ENCODE measurements around the gene ARHGAP11A. TPM values are rescaled to one million over a fixed set of nuclear protein-coding genes. Genes with fewer than 3 reads are reported as not detected.

The ARHGAP11A gene
- 3.9 and 4.8 TPM in 2 replicates for total RNA-seq

GRCh38 chr15:32615051-32615870 is at the start of gene ARHGAP11A:
TSS of gene ARHGAP11A (plus strand) at chr15:32615504. CDS start at chr15:32616212, 708 bp downstream.

GRCh38 chr15:32593151-32593550 is 22.2 kb upstream of the ARHGAP11A start, which contains the start of gene GOLGA8N:
TSS of gene GOLGA8N (plus strand) at chr15:32593456.

DNA sequence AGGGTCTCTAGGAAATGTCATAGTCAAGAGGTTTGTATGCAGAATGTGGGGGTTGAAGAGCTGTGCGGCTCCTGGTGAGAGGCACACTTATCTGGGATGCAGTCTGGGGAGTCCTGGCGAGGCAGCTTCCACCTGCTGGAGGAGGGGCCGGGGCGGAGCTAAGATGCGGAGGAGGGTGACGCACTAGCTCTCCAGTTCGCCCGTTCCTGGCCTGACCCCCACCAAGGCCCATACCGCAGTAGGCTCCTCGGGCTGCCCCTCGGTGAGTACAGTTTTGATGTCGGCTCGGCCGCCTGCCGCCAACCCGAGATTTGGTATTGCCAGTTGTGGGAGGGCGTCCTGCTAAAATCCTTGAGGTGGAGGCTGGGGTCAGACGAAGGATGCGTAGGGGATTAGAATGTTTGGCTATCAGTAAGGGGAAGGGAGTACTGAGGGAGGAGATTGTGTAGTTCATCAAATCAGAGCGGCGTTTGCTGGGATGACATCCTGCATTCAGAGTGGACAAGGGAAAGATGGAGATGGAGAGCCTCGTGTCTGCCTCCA is 26.3 kb downstream of the ARHGAP11A start, which contains the start of gene SCG5:
TSS of gene SCG5 (plus strand) at position 194 of the 543 bp plus-strand sequence. CDS start 1,883 bp downstream, outside the sequence.

Small RNAs within 50 kb of the gene (small RNA-seq; reads per million reads assigned to genes)
- not detected for gene RN7SL286P

Other genes starting within 250 kb of the ARHGAP11A start
- 0.39 TPM in 1 of 2 replicates, not detected in the other for gene GOLGA8K, start 212.2 kb upstream of the ARHGAP11A start, total RNA-seq
- gene GOLGA8O, start 159.9 kb upstream of the ARHGAP11A start, total RNA-seq: 0.43 TPM in 1 of 2 replicates, not detected in the other
- 4.0 and 9.4 TPM in 2 replicates for gene GOLGA8N, start 22.0 kb upstream of the ARHGAP11A start, total RNA-seq
- 0.39 TPM in 1 of 2 replicates, not detected in the other for gene SCG5, start 26.2 kb downstream of the ARHGAP11A start, total RNA-seq
- 0.65 and 0.79 TPM in 2 replicates for gene GREM1, start 102.5 kb downstream of the ARHGAP11A start, total RNA-seq

Measured in placental epithelial cell (primary cell).